ENCODE measurements around the gene ATXN1. TPM values are rescaled to one million over a fixed set of nuclear protein-coding genes. Genes with fewer than 3 reads are reported as not detected.
"Not testable (repeated sequence)": the region's sequence is repeated elsewhere in the genome, so short reads cannot be mapped to it uniquely, and the experiment has no call there.

The ATXN1 gene
- total and polyA plus RNA-seq, 3 donors from 2014 or later: 12.8 to 84.1 (median 64.3) TPM

GRCh38 chr6:16394632-16395031, 366.6 kb downstream of the ATXN1 start:
- intact Hi-C loops (cut with DNase I; ENCODE audit: low total_unique reads): no loop called here
- 90 to 96% methylated on average over 2 of the region's 2 CpGs for WGBS, 2 donors
- no peak for DNase-seq
- Histone ChIP-seq H3K27ac (no peak overlapping the region), H3K4me1 (peaks cover 3% of the 10 kb centered on the region), H3K36me3 (ENCODE audit: low read depth, missing control alignments) (no peaks in the 10 kb centered on the region), H3K27me3 (no peaks in the 10 kb centered on the region), H3K9me3 (no peaks in the 10 kb centered on the region), H3K4me3 (no peak overlapping the region)
- TF ChIP-seq, protein P1, sequence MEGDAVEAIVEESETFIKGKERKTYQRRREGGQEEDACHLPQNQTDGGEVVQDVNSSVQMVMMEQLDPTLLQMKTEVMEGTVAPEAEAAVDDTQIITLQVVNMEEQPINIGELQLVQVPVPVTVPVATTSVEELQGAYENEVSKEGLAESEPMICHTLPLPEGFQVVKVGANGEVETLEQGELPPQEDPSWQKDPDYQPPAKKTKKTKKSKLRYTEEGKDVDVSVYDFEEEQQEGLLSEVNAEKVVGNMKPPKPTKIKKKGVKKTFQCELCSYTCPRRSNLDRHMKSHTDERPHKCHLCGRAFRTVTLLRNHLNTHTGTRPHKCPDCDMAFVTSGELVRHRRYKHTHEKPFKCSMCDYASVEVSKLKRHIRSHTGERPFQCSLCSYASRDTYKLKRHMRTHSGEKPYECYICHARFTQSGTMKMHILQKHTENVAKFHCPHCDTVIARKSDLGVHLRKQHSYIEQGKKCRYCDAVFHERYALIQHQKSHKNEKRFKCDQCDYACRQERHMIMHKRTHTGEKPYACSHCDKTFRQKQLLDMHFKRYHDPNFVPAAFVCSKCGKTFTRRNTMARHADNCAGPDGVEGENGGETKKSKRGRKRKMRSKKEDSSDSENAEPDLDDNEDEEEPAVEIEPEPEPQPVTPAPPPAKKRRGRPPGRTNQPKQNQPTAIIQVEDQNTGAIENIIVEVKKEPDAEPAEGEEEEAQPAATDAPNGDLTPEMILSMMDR (IDR thresholded peaks at IDR 0.05): no peak
- TF ChIP-seq POLR2A (IDR thresholded peaks at IDR 0.05): no peak

DNA sequence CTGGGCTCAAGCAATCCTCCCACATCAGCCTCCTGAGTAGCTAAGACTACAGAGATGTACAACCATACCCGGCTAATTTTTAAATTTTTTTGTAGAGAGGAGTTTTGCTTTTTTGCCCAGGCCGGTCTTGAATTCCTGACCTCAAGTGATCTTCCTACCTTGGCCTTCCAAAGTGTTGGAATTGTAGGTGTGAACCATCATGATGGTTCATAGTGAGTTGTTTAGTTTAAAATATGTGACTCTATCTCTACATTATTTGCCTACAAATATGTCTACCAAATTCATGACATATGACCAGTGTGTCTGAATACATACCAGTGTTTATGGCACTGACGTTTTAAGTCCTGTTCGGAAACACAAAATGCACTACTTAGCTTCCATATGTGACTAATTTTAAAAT, 367.9 kb downstream of the ATXN1 start:
- TF ChIP-seq, protein P1 (IDR thresholded peaks at IDR 0.05): no peak
- TF ChIP-seq POLR2A (IDR thresholded peaks at IDR 0.05): no peak
- DNase-seq: no peak
- no peak overlapping the region for H3K4me3 ChIP-seq
- H3K27ac ChIP-seq: no peak overlapping the region
- 92 to 96% methylated on average over 4 of the region's 4 CpGs for WGBS, 2 donors
- no peaks in the 10 kb centered on the region for H3K4me1 ChIP-seq
- intact Hi-C loops (cut with DNase I; ENCODE audit: low total_unique reads): no loop called here
- H3K36me3 ChIP-seq (ENCODE audit: low read depth, missing control alignments): no peaks in the 10 kb centered on the region
- H3K27me3 ChIP-seq: no peaks in the 10 kb centered on the region
- no peaks in the 10 kb centered on the region for H3K9me3 ChIP-seq

GRCh38 chr6:16392010-16392409, 369.2 kb downstream of the ATXN1 start:
- Histone ChIP-seq H3K4me1 (no peaks in the 10 kb centered on the region), H3K27ac (no peak overlapping the region), H3K9me3 (no peaks in the 10 kb centered on the region), H3K36me3 (ENCODE audit: low read depth, missing control alignments) (no peaks in the 10 kb centered on the region), H3K4me3 (no peak overlapping the region), H3K27me3 (no peaks in the 10 kb centered on the region)
- intact Hi-C loops (cut with DNase I; ENCODE audit: low total_unique reads): no loop called here
- WGBS, 2 donors: 35% methylated on average over 1 of the region's 1 CpG; no CpG with 5 or more reads in 1 of the 2 donors
- TF ChIP-seq, protein P1 (IDR thresholded peaks at IDR 0.05): no peak
- TF ChIP-seq POLR2A (IDR thresholded peaks at IDR 0.05): no peak
- no peak for DNase-seq

DNA sequence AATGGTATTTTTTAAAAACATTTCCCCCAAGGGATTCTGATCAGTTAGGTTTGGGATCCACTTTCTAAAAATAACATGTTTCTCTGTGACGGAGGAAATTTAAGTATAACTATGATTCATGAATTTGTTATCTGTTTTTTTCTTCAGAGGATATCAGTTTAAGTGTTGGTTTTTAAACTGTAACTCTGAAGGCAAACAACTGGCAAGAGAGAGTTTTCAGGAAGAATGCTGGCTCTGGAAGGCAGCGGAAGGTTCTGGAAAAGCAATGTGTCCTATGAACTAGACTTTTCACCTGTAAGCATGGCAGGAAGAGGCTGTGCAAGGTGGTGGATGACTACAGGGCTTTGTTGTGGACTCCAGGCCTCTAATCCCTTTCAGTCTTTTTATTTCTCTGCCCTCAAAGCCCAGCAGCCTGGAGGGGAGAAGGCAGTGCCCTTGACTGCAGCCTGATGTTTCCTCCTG, 369.8 kb downstream of the ATXN1 start:
- no peak for DNase-seq
- H3K36me3 ChIP-seq (ENCODE audit: low read depth, missing control alignments): no peaks in the 10 kb centered on the region

GRCh38 chr6:16390909-16391450, 370.3 kb downstream of the ATXN1 start:
- intact Hi-C loops (cut with DNase I; ENCODE audit: low total_unique reads); H3K9me3 ChIP-seq; DNase-seq; H3K36me3 ChIP-seq (ENCODE audit: low read depth, missing control alignments); H3K4me1 ChIP-seq; H3K27me3 ChIP-seq; H3K4me3 ChIP-seq; H3K27ac ChIP-seq: not testable (repeated sequence)
- WGBS, 2 donors: 94 to 96% methylated on average over 6 of the region's 6 CpGs

More for the DNA sequence above, 369.8 kb downstream of the ATXN1 start:
- Histone ChIP-seq H3K9me3 (no peaks in the 10 kb centered on the region), H3K27ac (no peak overlapping the region), H3K4me3 (no peak overlapping the region), H3K4me1 (no peaks in the 10 kb centered on the region), H3K27me3 (no peaks in the 10 kb centered on the region)
- TF ChIP-seq, protein P1 (IDR thresholded peaks at IDR 0.05): no peak
- no peak for TF ChIP-seq POLR2A (IDR thresholded peaks at IDR 0.05)
- intact Hi-C loops (cut with DNase I; ENCODE audit: low total_unique reads): no loop called here
- 39 to 73% methylated on average over 2 of the region's 2 CpGs for WGBS, 2 donors

All from testis (tissue), 3 donors.